Left colon (tissue), 2 donors: Measurements from ENCODE around the gene FAM110D. TPM values are rescaled to one million over a fixed set of nuclear protein-coding genes. Genes with fewer than 3 reads are reported as not detected.
A peak's percentile ranks its signal among the peaks of the same experiment; 100 is the strongest.

Source experiments
- ATAC-seq: fragments of 200-7000 bp; cut with Tn5 transposase; one replicate; pipeline ENCODE4 v1.9.1; 2020; ENCODE audit warnings: mild to moderate bottlenecking, moderate library complexity
- DNase-seq, 2 donors: peaks; one replicate each; pipeline ENCODE4 v3.0.0-alpha.2; 2020
- intact Hi-C, 2 donors: fragments of 100-400 bp; cut with DNase I in 1 of 2; cut with micrococcal nuclease in 1 of 2; formaldehyde crosslinking; loops; one replicate each; pipeline versions ENCODE4 v1.11.2 to v1.14.0; 2022; cut with DNase I, micrococcal nuclease
- total RNA-seq, 2 donors: library from RNA; stranded (reverse); fragmentation: NEBNext Ultra II Directional; extraction: Animal tissue kit (Norgen Biotek cat#: 25700); gene quantifications; one replicate each; pipeline ENCODE4 v1.2.1, GENCODE V29; 2021
- donor health status: DM: no; HTN: no; CAD: no.
- donor health status: DM: yes; HTN: yes; CAD: no.

Gene FAM110D
- total RNA-seq, 2 donors from 2014 or later = 0.85 to 1.0 TPM

DNA sequence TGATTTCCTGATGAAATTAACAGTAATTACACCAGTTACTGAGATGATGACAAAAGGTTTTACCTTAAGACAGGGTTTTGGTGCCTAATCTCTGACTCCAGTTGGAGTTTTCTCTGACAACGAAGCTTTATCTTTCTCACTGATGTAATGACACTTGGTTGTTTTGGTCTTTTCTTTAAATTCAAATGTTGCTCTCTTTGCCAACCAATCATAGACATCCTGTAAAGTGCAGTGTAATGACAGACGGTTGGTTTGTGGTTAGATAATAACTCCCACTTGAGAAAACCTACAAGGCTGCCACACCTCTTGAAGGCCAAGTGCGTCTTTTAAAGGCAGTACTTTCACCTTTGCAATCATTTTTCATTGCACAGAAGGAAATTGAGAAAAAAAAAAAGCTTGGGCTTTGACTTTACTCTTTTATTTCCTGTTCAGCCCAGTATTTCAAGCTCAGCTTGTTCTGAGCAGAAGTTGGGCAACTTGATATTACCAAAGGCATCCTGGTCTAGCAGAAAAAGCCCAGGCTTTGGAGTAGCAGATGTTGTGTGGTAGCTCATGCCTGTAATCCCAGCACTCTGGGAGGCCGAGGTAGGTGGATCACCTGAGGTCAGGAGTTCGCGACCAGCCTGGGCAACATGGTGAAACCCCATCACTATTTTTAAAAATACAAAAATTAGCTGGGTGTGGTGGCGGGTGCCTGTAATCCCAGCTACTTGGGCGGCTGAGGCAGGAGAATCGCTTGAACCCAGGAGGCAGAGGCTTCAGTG is 32.4 kb upstream of the FAM110D start:
- DNase-seq (peak in 1 of 2 donors; percentile 61), ATAC-seq (peak; percentile 86)
- intact Hi-C loops = no loop called here

- peak; percentile 52 for ATAC-seq
- intact Hi-C loops = no loop called here
- DNase-seq = peak in 1 of 2 donors; percentile 36
Measured at GRCh38 chr1:26127235-26128163, 31.4 kb upstream of the FAM110D start.

GRCh38 chr1:26129778-26130177 is 29.1 kb upstream of the FAM110D start:
- ATAC-seq (no peak), DNase-seq (no peak)
- intact Hi-C loops = no loop called here

- no peak for ATAC-seq
- intact Hi-C loops = no loop called here
- no peak for DNase-seq
Measured at GRCh38 chr1:26130695-26131094, 28.2 kb upstream of the FAM110D start.

DNA sequence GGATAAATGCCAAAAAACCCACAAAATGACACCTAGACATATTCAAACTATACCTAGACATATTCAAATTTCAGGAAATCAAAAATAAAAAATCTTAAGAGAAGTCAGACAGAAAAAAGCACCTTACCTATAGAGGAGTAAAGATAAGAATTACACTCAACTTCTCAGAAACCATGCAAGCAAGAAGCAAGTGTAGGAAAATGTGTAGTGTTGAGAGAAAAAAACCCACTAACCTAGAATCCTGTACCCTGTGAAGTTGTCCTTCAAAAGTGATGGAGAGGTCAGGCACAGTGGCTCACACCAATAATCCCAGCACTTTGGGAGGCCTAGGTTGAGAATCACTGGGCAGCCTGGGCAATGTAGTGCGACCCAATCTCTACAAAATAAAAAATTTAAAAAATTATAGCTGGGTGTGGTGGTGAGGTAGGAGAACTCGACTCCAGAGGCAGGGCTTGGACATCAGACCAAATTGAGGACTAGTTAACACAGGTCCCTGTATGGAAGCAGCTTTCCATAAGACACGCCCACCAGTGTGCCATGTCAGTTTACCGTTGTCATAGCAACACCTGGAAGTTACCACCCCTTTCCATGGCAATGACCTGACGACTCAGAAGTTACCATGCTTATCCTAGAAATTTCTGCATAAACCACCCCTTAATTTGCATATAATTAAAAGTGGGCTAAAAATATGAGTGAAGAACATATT is 26.6 kb upstream of the FAM110D start:
- ATAC-seq (no peak), DNase-seq (no peak)
- intact Hi-C loops = no loop called here

- intact Hi-C loops = no loop called here
- no peak for DNase-seq
- ATAC-seq = no peak
Measured at GRCh38 chr1:26132834-26133167, 26.1 kb upstream of the FAM110D start.

DNA sequence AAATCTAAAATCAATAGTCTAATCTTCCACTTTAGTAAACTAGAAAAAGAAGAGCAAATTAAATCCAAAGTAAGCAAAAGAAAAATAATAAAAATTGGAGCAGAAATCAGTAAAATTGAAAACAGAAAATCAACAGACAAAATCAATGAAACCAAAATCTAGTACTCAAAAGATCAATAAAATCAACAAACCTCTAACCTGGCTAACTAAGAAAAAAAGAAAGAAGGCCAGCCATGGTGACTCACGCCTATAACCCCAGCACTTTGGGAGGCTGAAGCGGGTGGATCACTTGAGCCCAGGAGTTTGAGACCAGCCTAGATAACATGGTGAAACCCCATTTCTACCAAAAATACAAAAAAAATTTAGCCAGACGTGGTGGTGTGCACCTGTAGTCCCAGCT is 24.4 kb upstream of the FAM110D start:
- intact Hi-C loops = no loop called here
- no peak for DNase-seq
- no peak for ATAC-seq

DNA sequence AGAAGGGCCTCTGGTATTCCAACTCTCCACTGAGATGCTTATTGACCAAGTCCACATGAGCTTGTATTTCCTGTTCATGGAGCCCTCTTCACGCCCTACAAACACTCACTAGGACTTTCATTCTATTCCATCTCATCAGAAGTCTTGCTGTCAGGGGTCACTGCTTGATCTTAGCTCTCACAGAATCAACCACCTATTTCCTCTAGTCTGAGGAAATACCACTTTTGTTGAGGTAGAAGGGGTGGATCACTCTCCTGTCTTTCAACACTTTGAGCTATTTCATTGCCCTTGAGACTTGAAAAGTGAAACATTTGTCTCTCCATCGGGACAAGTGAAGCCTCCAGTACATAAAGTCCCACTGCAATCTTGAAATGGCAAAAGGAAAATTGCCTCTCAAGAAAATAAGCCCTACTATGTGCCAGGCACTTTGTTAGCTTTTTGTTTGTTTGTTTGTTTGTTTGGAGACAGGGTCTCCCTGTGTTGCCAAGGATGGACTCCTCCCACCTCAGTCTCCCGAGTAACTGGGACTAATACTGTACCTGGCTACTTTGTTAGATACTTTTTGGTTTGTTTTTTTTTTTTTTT is 19.8 kb upstream of the FAM110D start:
- no peak for ATAC-seq
- intact Hi-C loops = no loop called here
- DNase-seq = no peak

- intact Hi-C loops = no loop called here
- DNase-seq (no peak), ATAC-seq (no peak)
Measured at GRCh38 chr1:26142159-26142558, 16.7 kb upstream of the FAM110D start.

GRCh38 chr1:26145041-26145959 is 13.6 kb upstream of the FAM110D start:
- intact Hi-C loops = loop anchor here (2.0 to 5.0 kb wide), 3 partner anchors 40 to 108 kb away; no protein-coding TSS in a partner anchor
- ATAC-seq = peak; percentile 99
- DNase-seq = peak; percentile 77 to 88

DNA sequence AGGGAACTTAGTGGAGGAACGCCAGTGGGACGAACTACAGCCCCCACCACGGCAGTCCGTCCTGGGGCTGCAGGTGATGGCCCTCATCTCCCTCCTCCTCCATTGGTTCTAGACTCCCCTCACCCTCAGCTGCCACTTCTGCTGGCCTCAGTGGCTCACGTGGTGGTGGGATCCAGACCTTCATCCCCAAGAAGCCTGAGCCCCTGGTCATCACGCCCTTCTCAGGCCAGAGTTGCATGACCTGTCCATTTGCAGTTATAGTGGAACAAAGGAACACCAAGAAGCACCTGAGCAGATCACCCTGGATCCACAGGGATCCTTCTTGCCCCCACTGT is 13.0 kb upstream of the FAM110D start:
- no peak for ATAC-seq
- DNase-seq = no peak
- intact Hi-C loops = loop anchor here (2.0 to 5.0 kb wide), 3 partner anchors 41 to 109 kb away; no protein-coding TSS in a partner anchor

DNA sequence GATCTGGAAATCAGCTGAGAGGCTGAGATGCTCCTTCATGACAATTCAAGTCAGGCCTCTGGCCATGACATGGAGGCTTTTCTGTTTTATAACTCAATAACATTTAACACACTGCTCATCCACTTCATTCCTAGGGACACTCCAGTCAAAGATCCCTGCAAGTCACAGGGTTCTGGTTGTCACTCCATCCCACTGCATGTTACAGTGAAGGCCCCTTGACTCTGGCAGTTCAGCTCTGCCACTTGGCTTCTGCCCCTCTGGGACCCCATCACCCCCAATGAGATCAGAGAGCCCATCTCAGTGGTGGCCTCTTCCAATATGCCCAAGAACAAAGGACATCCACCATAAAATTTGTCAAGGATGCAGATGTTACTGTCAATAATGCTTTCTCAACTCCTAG is 10.0 kb upstream of the FAM110D start:
- intact Hi-C loops = loop anchor here (5.0 kb wide), 2 partner anchors 47 to 112 kb away; no protein-coding TSS in a partner anchor
- no peak for DNase-seq
- no peak for ATAC-seq

GRCh38 chr1:26153966-26154532 is 4.8 kb upstream of the FAM110D start:
- ATAC-seq = no peak
- intact Hi-C loops = no loop called here
- DNase-seq = no peak

- DNase-seq = no peak
- ATAC-seq = no peak
- intact Hi-C loops = no loop called here
Measured at GRCh38 chr1:26154750-26155149, 4.1 kb upstream of the FAM110D start.

GRCh38 chr1:26155370-26156284 is 3.3 kb upstream of the FAM110D start:
- intact Hi-C loops = no loop called here
- ATAC-seq = no peak
- DNase-seq = no peak

DNA sequence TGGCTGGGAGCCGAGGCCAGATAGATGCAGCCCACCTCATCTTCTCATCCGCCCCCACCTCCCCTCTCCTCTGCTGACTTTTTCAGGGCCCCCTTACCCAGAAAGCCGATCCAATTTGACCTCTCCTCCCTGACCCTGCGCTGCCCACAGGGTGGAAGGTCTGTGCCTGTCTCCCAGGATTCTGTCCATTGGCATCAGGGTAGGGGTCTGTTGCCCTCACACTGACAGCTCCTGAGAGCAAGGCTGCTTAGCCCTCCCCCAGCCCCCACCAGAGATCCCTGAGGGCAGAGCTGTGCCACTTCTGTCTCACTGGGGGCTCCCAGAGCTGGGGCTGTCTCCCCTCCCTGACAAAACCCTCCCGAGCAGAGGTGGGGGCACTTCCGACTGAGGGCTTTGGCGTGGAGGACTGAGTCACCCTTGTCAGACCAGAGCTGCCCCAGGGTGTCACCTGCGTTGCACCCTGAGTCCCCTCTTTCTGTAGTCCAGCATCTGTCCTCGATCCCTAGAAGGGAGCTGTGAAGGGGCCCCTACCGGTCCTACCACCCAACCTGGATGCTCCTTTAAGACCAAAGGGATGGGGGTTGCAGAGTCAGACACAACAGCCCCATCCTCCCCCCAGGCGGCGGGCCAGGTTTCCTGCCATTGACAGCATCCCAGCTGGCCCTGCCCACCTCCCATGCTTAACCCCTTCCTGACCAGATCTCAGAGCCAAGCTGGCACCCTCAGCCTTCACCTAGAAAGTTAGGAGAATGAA is 2.4 kb upstream of the FAM110D start:
- intact Hi-C loops = no loop called here
- DNase-seq (no peak), ATAC-seq (no peak)
